ENCODE measurements around the gene QRICH2. TPM values are rescaled to one million over a fixed set of nuclear protein-coding genes. Genes with fewer than 3 reads are reported as not detected.
A peak's percentile ranks its signal among the peaks of the same experiment; 100 is the strongest.
"Not testable (repeated sequence)": the region's sequence is repeated elsewhere in the genome, so short reads cannot be mapped to it uniquely, and the experiment has no call there.

Gene QRICH2
- total RNA-seq, 1 experiment from 2014 or later = 2.8 TPM

GRCh38 chr17:76267581-76268001 lies 40.5 kb downstream of the QRICH2 start:
- not testable (repeated sequence) for DNase-seq (ENCODE audit: low spot score)

- DNase-seq (ENCODE audit: low spot score) = no peak
These were observed 41.0 kb downstream of the QRICH2 start for GRCh38 chr17:76267051-76267576.

- DNase-seq (ENCODE audit: low spot score) = peak; percentile 33
These were observed 41.7 kb downstream of the QRICH2 start for GRCh38 chr17:76266244-76266938.

GRCh38 chr17:76265624-76266243 lies 42.3 kb downstream of the QRICH2 start:
- DNase-seq (ENCODE audit: low spot score) = peak; percentile 25

GRCh38 chr17:76264755-76265623 lies 43.1 kb downstream of the QRICH2 start, which contains the start of gene UBALD2:
TSS of gene UBALD2 (plus strand) at chr17:76265348. CDS start at chr17:76265506, 158 bp downstream.
- DNase-seq (ENCODE audit: low spot score) = peak; percentile 99

GRCh38 chr17:76264425-76264754 lies 43.7 kb downstream of the QRICH2 start:
- DNase-seq (ENCODE audit: low spot score) = no peak

GRCh38 chr17:76263896-76264295 lies 44.2 kb downstream of the QRICH2 start:
- no peak for DNase-seq (ENCODE audit: low spot score)

- DNase-seq (ENCODE audit: low spot score) = no peak
These were observed 45.2 kb downstream of the QRICH2 start for GRCh38 chr17:76262732-76263344.

- DNase-seq (ENCODE audit: low spot score) = no peak
These were observed 46.5 kb downstream of the QRICH2 start for GRCh38 chr17:76261421-76262215.

- DNase-seq (ENCODE audit: low spot score) = no peak
These were observed 47.4 kb downstream of the QRICH2 start for GRCh38 chr17:76260669-76261068.

- no peak for DNase-seq (ENCODE audit: low spot score)
These were observed 47.9 kb downstream of the QRICH2 start for GRCh38 chr17:76260220-76260619.

- DNase-seq (ENCODE audit: low spot score) = not testable (repeated sequence)
These were observed 51.5 kb downstream of the QRICH2 start for GRCh38 chr17:76256430-76257050.

GRCh38 chr17:76255801-76256429 lies 52.2 kb downstream of the QRICH2 start:
- no peak for DNase-seq (ENCODE audit: low spot score)

- DNase-seq (ENCODE audit: low spot score) = no peak
These were observed 53.8 kb downstream of the QRICH2 start for GRCh38 chr17:76254275-76254674.

- no peak for DNase-seq (ENCODE audit: low spot score)
These were observed 54.2 kb downstream of the QRICH2 start for GRCh38 chr17:76253841-76254240.

- DNase-seq (ENCODE audit: low spot score) = not testable (repeated sequence)
These were observed 54.9 kb downstream of the QRICH2 start for GRCh38 chr17:76252967-76253766.

- DNase-seq (ENCODE audit: low spot score) = peak; percentile 38
These were observed 55.8 kb downstream of the QRICH2 start for GRCh38 chr17:76252040-76252954.

- DNase-seq (ENCODE audit: low spot score) = no peak
These were observed 56.5 kb downstream of the QRICH2 start for GRCh38 chr17:76251478-76252039.
